Heart right ventricle (tissue), 16 donors: ENCODE measurements around the gene ABHD16B. TPM values are rescaled to one million over a fixed set of nuclear protein-coding genes. Genes with fewer than 3 reads are reported as not detected.

Experiments
- ATAC-seq, 8 donors: fragments of 200-7000 bp; cut with Tn5 transposase; one replicate each; pipeline ENCODE4 v1.9.1; 2020; ENCODE audit warnings: mild to moderate bottlenecking in 8 of 8, moderate library complexity in 8 of 8, moderate number of reproducible peaks in 1 of 8
- DNase-seq, 2 donors: peaks; one replicate each; pipeline ENCODE4 v3.0.0-alpha.2; 2020
- H3K27ac ChIP-seq, 10 donors: fragments of 200-600 bp; sonication (generic) in 2 of 10; one replicate each; pipeline versions ENCODE4 v1.5.0 to v1.8.0; 2020 to 2022; ENCODE audit warnings: mild to moderate bottlenecking in 3 of 10
- H3K27me3 ChIP-seq, 7 donors: fragments of 200-600 bp; one replicate each; pipeline ENCODE4 v1.8.0; 2021 to 2022; ENCODE audit warnings: mild to moderate bottlenecking in 2 of 7
- H3K36me3 ChIP-seq, 9 donors: fragments of 200-600 bp; sonication (generic) in 1 of 9; one replicate each; pipeline versions ENCODE4 v1.5.0 to v1.8.0; 2020 to 2022; ENCODE audit warnings: mild to moderate bottlenecking in 2 of 9
- H3K4me1 ChIP-seq, 9 donors: fragments of 200-600 bp; sonication (generic) in 1 of 9; one replicate each; pipeline versions ENCODE4 v1.5.0 to v1.8.0; 2020 to 2022; ENCODE audit warnings: mild to moderate bottlenecking in 4 of 9
- H3K4me3 ChIP-seq, 10 donors: fragments of 200-600 bp; sonication (generic) in 2 of 10; one replicate each; pipeline versions ENCODE4 v1.5.0 to v1.8.0; 2020 to 2022; ENCODE audit warnings: mild to moderate bottlenecking in 7 of 10, moderate library complexity in 2 of 10
- H3K9me3 ChIP-seq, 11 donors: fragments of 200-600 bp in 10 of 11; sonication (generic) in 2 of 11; one replicate each; pipeline versions ENCODE4 v1.5.0 to v1.8.0; 2013 to 2022; ENCODE audit warnings: mild to moderate bottlenecking in 2 of 11, control low read depth in 1 of 11, moderate library complexity in 1 of 11
- CTCF ChIP-seq, 9 donors: fragments of 200-600 bp; sonication (generic) in 2 of 9; IDR thresholded peaks; one replicate each; pipeline versions ENCODE4 v1.5.0 to v1.8.0; 2021 to 2022; ENCODE audit warnings: antibody characterized with exemption in 9 of 9, mild to moderate bottlenecking in 5 of 9, moderate library complexity in 1 of 9
- WGBS, 2 donors: extraction: QIAGEN DNeasy Blood & Tissue Kit; methylation state at CpG; one replicate each; pipeline ENCODE4 v1.1.7; 2013; ENCODE audit warnings: inconsistent platforms in 1 of 2; 5-methylcytosine and 5-hydroxymethylcytosine counted together
- intact Hi-C, 10 donors: fragments of 100-400 bp; cut with DNase I; formaldehyde crosslinking; loops; one replicate each; pipeline versions ENCODE4 v1.11.1 to v1.14.2; 2022
- polyA plus RNA-seq, 2 donors: library from polyadenylated mRNA; stranded (reverse); fragments of 200-250 nt; gene quantifications; one replicate each; pipeline ENCODE4 v1.2.3, GENCODE V29; 2013
- total RNA-seq, 10 donors: library from RNA; stranded (reverse); fragmentation: NEBNext Ultra II Directional in 3 of 10; extraction: Animal tissue kit (Norgen Biotek cat#: 25700) in 3 of 10; gene quantifications; one replicate each; pipeline versions ENCODE4 v1.2.1 to v1.2.4, GENCODE V29; 2021 to 2023
- donor health status: Arrhythmogenic right ventricular cardiomyopathy.
- donor health status: ischemic (EF 13 %, LVEDD 7.1; RV severe dilation, severe dysfunction).
- donor health status: healthy with polysubstance abuse.
- donor health status: DM: no; HTN: yes; CAD: no.
- donor health status: DM: no; HTN: no; CAD: no.
- donor health status: ischemic (EF 25% LVEDD 6.9; RV normal size, moderate dysfunction).
- donor health status: ischemic (EF 25% LVEDD 5.7; RV mildly dilated, moderate dysfunction).
- donor health status: healthy.
- donor health status: DM: yes; HTN: yes; CAD: no.
- donor health status: Ischemic cardiomyopathy.
- donor health status: ischemic (EF 35%, LVEDD 5.7; RV mildly dilated, moderate dysfunction).
- donor health status: nonischemic (EF 11% LVEDD 7.7; RV severe dilation, severe dysfunction).
- donor health status: DM: yes; HTN: yes; CAD: no.
- donor health status: PGD.
- donor health status: ischemic (EF 29% LVEDD 5.4; RV normal size, mild dysfunction).
- donor health status: nonischemic (EF 23%, LVEDD 6.1; RV moderate dilation, normal function).

Gene ABHD16B
- total and polyA plus RNA-seq, 12 donors = 0.32 to 0.59 TPM; not detected in 10

- H3K4me1 ChIP-seq = peaks cover 16 to 40% (median 32%) of the 10 kb centered on the region in 9 donors
- DNase-seq (no peak), ATAC-seq (no peak)
- H3K27ac ChIP-seq = no peak overlapping the region
- TF ChIP-seq CTCF (IDR thresholded peaks at IDR 0.05) = no peak
- intact Hi-C loops = no loop called here
- peaks cover 0 to 48% (median 0%) of the 10 kb centered on the region in 7 donors for H3K27me3 ChIP-seq
- no peak overlapping the region for H3K4me3 ChIP-seq
- WGBS, 2 donors = 70 to 77% methylated on average over 9 of the region's 9 CpGs
- no peaks in the 10 kb centered on the region for H3K36me3 ChIP-seq
- H3K9me3 ChIP-seq = no peaks in the 10 kb centered on the region
These were observed 19.0 kb upstream of the ABHD16B start for GRCh38 chr20:63842258-63842657.

- no peak for DNase-seq
- H3K27me3 ChIP-seq = peaks cover 0 to 57% (median 0%) of the 10 kb centered on the region in 7 donors
- intact Hi-C loops = no loop called here
- H3K4me1 ChIP-seq = peaks cover 16 to 49% (median 42%) of the 10 kb centered on the region in 9 donors
- H3K27ac ChIP-seq = peak overlapping the region in 1 of 10 donors; percentile 91
- H3K4me3 ChIP-seq = no peak overlapping the region
- ATAC-seq = no peak
- TF ChIP-seq CTCF (IDR thresholded peaks at IDR 0.05) = no peak
- no peaks in the 10 kb centered on the region for H3K36me3 ChIP-seq
- H3K9me3 ChIP-seq = no peaks in the 10 kb centered on the region
- WGBS, 2 donors = 94 to 96% methylated on average over 12 of the region's 12 CpGs
These were observed 18.1 kb upstream of the ABHD16B start for GRCh38 chr20:63843222-63843621.

- TF ChIP-seq CTCF (IDR thresholded peaks at IDR 0.05) = no peak
- Histone ChIP-seq H3K27me3 (peaks cover 0 to 59% (median 0%) of the 10 kb centered on the region in 7 donors), H3K4me3 (no peak overlapping the region), H3K9me3 (no peaks in the 10 kb centered on the region), H3K4me1 (peaks cover 16 to 55% (median 45%) of the 10 kb centered on the region in 9 donors), H3K36me3 (no peaks in the 10 kb centered on the region), H3K27ac (peak overlapping the region in 5 of 10 donors; percentile 42 to 94 (median 86))
- 77 to 84% methylated on average over 16 of the region's 16 CpGs for WGBS, 2 donors
- no peak for DNase-seq
- intact Hi-C loops = no loop called here
- ATAC-seq = no peak
These were observed 17.5 kb upstream of the ABHD16B start for GRCh38 chr20:63843778-63844177.

GRCh38 chr20:63844511-63844991 lies 16.7 kb upstream of the ABHD16B start:
- H3K27me3 ChIP-seq = peaks cover 0 to 59% (median 0%) of the 10 kb centered on the region in 7 donors
- ATAC-seq (peak in 2 of 8 donors; percentile 6 to 8), DNase-seq (no peak)
- H3K4me1 ChIP-seq = peaks cover 16 to 56% (median 45%) of the 10 kb centered on the region in 9 donors
- H3K9me3 ChIP-seq = no peaks in the 10 kb centered on the region
- H3K27ac ChIP-seq = peak overlapping the region in 9 of 10 donors; percentile 10 to 94 (median 84)
- peak in 1 of 9 donors; percentile 7 for TF ChIP-seq CTCF (IDR thresholded peaks at IDR 0.05)
- no peak overlapping the region for H3K4me3 ChIP-seq
- 67 to 71% methylated on average over 9 of the region's 9 CpGs for WGBS, 2 donors
- intact Hi-C loops = no loop called here
- H3K36me3 ChIP-seq = no peaks in the 10 kb centered on the region
